GM19099 (cell line): ENCODE data around the gene TRAF3.

Experiments
- POLR2A ChIP-seq: IDR thresholded peaks from 3 replicates; pipeline ENCODE4 v1.6.1; 2011; ENCODE audit warnings: low read depth; ENCODE audit not compliant: insufficient read length; ENCODE audit errors: extremely low read depth

Gene TRAF3

DNA sequence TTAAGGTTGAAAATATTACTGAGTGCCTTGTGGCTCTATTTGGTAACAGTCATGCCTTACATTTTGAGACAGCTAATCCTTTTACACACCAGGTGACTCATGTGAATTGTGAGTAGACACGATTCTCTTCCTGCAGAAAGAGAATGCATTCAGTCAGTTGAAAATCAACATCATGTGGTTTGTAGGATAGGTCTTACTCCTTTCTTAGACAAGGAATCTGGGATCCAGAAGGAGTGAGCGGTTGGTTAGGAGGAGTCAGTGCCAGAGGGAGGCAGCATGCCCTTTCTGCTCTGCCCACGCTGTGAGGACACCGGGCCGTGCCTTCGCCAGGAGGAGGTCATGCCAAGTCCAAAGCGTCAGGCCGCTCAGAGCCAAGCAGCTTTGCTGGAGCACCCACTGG is 47.6 kb downstream of the TRAF3 start:
- TF ChIP-seq POLR2A, result no peak

DNA sequence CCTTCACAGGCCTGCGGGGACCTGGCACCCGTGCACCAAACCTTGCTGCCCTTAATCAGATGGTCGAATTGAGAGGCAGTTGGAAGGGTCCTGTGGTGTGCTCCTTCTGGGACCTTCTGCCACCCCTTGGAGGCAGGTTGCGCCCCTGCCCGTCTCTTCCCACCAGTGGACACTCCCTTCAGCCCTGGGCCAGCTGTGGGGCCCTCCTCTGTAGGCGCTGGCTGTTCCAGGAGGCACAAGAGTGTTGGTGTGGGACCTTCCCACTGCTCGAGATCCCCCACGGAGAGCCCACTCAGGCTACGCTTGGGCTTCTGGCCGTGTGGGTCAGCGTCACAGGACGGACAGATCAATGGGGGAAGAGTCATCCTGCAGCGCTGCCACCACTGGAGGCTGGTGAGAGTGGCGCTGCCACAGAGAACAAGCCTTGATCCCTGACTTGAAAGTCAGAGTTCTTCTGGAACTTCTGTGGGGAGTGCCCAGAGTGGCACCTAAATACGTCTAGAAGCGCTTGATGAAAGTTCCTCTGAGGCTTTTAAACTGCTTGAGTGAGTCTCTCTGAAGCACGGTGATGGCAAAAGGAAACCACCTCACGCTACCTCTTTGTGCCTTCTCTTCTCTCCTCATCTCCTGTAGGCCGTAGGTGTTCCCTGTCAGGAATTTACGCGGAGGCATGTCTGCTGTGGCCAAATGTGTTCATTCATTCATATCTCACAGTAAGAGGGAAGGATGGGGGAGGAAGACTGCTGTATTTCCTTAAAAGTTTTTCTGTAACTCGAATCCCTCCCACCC is 48.3 kb downstream of the TRAF3 start:
- no peak for TF ChIP-seq POLR2A

DNA sequence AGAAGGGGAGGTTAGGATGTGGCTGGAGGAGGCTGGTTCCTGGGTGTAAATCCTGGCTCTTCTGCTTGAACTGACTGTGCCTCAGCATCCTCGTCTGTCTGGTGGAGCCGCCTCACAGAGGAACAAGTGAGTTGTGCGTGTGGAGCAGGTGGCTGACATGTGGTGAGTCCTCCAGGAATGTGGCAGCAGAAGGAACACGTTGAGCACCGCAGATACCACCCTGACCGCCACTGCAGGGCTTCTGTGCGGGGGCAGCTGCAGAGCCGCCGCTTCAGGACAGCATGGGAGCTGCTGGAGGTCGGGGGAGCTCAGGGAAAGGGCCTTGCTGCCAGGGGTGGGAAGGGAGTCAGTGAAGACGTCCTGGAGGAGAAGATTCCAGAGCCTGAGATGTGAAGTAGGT is 48.9 kb downstream of the TRAF3 start:
- TF ChIP-seq POLR2A, result no peak

DNA sequence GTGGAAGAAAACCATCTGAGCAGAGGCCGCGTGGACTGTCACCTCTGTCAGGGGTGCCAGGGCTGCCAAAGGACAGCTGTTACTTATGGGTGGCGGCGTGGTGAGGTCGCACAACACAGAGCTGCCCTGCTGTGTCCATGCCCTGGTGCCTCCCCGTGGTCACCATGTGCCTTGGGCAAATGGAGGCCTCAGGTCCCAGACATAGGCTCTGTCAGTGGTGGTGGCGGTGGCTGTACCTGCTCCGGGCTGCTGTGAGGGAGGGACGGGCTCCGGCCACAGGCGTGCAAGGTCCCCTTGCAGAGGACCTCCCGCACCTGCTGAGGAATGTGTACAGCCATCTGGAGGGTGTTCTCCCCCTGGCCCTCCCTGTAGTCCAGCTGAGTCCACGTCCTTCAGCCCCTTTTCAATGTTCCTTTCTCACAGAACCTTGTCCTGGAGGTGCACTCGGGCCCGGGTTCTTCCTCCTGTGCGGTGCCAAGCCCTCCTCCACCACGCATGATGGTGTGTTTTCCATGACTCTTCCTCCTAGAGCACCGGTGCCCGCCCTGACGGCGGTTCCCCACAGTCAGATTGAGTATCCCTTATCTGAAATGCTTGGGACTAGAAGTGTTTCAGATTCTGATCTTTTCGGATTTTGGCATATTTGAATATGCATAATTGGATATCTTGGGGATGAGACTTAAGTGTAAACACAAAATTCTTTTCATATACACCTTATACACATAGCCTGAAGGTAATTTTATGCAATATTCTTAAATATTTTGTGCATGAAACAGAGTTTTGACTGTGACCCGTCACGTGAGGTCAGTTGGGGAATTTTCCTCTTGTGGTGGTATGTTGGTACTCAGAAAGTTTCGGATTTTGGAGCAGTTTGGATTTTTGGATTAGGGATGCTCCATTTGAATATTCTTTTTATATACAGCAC is 49.8 kb downstream of the TRAF3 start:
- peak; percentile 16 for TF ChIP-seq POLR2A

DNA sequence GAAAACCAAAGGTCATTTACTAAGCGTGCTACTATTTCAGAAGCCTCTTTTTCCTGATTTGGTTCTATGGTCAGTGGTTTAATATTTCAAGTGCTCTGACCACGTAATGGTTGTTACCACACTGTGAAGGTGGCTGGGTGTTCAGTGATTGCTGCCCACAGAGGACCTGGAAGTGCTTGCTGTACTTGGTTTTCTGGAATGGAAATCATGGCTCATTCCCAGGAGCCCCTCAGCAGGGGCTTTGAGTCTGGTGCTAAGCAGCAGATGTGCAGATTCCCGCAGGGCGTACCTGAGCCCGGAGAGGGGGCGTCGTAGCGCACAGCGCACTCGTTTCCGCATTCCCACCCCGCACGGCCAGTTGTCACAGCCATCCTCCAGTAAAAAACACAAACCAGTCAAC is 50.5 kb downstream of the TRAF3 start:
- TF ChIP-seq POLR2A, result no peak

DNA sequence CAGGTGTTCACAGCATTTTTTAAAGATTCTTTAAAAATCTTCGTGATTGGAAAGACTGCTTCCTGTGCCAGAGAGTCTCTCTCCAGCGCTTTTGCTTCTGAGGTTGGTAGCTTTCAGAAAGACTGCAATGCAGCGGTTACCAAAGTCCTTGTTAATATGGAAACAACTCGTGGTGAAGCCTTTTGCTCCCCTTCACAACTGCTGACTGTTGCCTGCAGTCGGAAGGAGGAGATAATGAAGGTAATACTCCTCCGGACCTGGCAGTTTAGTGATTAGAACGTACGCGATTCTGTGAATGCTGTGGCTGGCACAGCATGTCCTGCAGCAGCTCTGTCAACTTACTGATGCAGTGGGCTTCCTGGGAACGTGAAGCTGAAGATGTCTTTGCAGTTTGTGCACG is 50.9 kb downstream of the TRAF3 start:
- no peak for TF ChIP-seq POLR2A

DNA sequence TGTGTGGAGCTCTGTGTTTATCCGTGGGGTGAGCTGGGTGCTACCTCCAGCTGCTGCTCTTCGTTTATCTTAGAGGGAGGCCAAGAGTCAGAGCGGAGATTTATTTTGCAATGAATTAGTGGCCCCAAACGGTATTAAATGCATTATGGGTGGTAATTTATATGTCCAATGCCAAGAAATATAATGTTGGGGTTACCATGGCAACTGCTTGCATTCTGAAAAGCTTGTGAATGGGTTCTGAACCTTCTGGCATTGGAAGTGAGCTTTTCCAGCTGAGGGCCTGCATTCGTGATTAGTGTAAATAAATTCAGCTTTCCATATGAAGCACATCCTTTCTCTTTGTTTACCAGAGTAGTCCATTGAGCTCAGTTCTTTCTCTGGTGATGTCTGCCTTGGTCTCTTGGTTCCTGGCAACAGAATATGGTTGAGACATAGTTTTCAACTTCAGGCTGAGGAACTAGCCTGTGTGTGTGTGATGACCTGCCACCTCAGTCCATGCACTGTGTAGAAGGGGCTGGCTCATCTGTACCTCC is 51.8 kb downstream of the TRAF3 start:
- no peak for TF ChIP-seq POLR2A

DNA sequence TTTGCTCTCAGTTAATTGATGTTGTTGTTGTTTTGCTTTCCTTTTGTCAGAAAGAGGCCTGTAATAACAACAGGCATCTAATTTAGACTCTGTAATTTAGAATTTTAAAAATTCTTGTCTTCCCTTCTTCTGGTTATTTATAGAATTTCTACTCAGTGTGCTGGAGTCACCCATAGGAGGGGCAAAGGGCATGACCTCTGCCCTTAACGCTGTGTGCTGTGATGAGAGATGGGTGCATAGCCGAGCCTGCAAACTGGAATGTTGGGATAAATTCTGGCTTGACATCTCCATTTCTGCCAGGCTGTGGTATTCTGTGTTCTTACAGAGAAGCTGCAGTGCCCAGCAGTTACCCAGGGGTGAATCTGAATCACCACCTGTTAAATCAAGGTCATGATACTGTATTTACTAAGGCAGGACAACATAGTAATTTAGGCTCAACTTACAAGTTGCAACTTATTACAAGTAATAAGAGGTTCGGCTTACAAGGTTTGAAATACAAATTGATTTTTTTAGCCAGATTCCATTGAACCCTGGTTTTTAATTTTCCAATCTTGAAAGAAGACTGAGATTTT is 53.3 kb downstream of the TRAF3 start:
- no peak for TF ChIP-seq POLR2A

DNA sequence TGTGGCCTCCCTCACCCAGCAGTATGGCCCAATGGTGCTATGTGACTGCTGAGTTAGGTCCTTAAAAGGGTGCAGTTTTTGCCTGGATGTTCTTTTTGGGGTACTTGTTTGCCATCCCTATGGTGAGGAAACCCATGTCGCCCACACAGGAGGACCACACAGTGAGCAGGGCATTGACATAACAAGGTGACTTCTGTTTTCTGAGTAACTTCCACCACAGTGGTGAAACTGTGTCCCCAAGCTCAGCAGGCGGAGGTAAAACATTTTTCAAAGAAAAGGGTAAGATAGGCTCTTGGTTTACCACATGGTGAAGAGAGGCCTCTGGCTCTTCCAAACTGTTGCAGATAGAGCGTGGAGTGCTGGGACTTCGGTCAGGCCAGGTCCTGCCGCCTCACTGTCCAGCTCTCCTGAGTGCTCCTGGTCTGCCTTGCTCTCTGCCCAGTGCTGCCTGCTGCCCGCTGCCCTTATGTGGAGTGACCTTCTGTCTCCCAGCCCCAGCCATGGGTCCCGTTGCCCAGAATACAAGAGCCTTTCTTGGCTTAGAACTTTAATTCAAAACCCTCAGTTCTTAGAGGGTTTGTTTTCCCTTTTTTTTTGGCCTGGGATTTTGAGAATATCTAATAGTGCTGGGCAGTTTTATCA is 54.0 kb downstream of the TRAF3 start:
- no peak for TF ChIP-seq POLR2A

DNA sequence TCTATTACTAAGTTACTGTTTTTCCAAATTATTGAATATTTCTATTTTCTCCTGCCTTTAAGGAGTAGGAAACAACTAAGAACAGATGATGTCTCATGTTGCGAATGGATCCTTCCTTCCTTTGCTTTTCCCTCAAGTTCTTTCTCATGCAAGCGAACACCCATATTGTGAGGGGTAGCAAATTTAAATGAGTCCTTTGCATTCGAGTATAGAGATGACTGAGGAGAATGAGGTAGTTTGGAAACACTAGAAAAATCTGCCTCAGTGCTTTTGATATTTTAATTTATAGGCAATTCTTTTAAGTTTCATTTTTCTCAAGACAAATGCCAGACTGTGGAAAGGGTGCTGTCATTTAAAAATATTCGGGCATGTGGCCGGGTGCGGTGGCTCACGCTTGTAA is 56.1 kb downstream of the TRAF3 start:
- TF ChIP-seq POLR2A, result no peak

DNA sequence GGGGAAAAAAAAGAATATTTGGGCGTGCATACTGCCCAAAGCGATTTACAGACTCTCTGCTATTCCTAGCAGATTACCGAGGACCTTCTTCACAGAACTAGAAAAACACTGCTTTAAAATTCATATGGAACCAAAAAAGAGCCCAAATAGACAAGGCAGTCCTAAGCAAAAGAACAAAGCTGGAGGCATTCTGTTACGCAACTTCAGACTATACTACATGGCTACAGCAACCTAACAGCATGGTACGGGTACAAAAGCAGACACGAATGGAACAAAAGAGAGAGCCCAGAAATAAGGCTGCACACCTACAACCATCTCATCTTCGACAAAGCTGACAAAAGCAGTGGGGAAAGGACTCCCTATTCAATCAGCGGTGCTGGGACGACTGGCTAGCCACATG is 56.7 kb downstream of the TRAF3 start:
- TF ChIP-seq POLR2A, result no peak

DNA sequence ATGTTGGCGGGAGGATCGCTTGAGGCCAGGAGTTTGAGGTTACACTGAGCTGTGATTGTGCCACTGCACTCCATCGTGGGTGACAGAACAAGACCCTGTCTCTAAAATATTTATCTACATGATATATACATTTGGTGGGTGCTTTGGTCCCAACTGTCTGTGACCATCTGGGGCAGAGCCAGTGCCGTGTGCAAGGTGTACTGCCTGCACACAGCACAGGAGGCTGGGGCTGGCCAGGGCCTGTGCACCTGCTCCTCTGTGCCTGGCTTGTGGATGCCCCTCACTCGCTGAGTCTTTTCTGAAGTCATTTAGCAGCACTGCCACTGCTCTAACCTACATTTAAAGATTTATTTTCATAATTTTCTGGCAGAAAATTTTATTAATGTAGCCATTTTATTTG is 58.7 kb downstream of the TRAF3 start:
- TF ChIP-seq POLR2A, result no peak

DNA sequence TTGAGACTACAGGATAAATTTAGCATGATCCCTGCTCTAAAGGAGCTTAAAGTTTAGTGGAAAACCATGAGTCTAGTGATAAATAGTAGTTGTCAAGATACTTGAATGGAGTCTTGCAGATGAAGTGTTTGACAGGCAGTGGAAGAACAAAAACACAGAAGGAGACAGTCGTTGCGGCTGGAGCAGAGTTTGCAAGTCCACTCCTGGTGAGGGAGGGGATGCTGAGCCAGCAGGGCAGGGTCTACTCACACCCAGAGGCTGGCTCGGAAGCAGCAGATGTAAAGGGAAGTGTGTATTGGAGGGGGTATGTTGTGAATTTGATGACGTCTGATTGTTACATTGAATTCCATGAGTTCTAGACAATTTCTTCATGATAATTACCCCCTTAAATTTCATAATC is 61.3 kb downstream of the TRAF3 start:
- TF ChIP-seq POLR2A, result no peak

DNA sequence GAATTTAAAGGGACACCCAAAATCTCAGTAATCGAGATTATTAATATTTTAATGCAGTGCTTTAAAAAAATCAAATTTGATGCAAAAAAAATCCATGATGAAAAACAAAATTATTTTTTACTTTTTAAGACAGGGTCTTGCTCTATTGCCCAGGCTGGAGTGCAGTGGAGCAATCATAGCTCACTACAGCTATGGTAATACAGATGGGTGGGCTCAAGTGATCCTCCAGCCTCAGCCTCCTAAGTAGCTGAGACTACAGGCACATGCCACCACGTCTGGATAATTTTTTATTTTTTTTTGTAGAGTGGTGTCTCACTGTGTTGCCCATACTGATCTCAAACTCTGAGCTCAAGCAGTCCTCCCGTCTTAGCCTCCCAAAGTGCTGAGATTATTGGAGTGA is 62.9 kb downstream of the TRAF3 start:
- TF ChIP-seq POLR2A, result no peak
